ENCODE measurements around the gene DENR.
"Not testable (repeated sequence)": the region's sequence is repeated elsewhere in the genome, so short reads cannot be mapped to it uniquely, and the experiment has no call there.

The DENR gene

DNA sequence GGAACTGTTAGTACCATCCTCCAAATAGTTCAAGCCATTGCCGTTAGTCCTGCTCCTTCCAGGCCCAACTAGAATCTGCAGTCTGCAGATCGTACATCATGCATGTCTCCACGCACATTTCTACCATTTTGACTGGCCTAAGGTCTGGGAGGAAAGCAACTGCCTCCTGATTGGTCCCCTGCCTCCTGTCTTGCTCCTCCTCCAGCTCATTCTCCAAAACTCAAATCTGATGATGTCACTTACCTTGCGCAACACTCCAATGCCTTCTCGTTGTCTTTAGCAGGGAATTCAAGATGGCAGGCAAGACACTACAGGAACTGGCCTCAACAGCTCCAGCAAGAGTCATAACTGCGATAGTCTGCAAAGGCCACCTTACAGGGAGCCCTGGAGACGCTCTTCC lies 12.3 kb upstream of the DENR start:
- DNase-seq (ENCODE audit: low read depth in 1 of 2, low spot score in 1 of 2), result no peak

DNA sequence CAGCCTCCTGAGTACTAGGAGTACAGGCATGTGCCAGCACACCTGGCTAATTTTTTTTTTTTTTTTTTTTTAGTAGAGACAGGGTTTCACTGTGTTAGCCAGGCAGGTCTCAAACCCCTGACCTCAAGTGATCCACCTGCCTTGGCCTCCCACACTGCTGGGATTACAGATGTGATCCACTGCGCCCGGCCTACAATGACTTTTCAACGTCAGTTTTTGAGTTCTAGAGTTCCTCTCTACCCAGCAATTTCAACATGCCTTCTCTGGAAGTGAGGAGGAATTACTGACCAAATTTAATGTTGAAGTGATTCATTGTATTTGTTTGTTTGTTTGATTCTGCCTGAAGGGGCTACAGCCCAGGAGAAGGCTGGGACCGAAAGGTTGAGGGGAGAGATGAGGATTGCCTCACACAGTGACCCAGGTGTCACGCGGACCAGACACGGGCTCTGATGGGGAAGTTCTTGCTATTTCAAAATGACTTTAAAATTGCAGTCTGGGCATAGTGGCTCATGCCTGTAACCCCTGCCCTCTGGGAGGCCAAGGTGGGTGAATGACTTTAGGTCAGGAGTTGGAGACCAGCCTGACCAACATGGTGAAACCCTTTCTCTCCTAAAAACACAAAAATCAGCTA lies 8.6 kb upstream of the DENR start:
- DNase-seq (ENCODE audit: low read depth in 1 of 2, low spot score in 1 of 2), result no peak

DNA sequence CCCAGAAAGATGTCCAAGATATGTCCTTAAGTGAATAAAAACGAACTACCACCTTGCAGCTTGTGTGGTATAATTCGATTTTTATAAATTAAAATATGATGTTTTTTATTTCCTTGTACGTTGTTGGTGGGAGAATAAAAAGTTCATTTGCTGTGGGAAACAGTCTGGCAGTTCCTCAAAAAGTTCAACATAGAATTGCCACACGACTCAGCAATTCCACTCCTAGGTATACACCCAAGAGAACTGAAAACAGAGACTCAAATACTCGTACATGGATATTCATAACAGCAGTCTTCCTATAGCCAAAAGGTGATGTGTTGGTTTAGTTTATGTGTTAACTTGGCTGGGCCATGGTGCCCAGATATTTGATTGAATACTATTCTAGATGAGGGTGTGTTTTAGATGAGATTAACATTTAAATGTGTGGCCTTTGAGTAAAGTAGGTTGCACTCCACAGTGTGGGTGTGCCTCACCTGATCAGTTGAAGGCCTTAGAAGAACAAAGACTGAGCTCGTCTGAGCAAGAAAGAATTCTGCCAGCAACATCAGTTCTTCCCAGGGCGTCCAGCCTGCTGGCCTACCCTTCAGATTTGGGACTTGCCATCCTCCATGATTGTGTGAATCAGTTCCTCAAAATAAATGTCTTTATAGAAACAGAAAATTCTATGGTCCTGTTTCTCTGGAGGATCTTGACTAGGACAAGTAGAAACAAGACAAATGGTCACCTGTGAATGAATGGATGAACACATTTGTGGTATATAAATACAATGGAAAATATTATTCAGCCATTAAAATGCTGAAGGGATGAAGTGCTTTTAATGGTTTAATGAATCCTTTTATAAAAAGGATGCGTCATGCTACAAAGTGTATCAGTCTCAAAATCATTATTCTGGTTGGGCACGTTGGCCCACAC lies 5.1 kb upstream of the DENR start:
- no peak for DNase-seq (ENCODE audit: low read depth in 1 of 2, low spot score in 1 of 2)

DNA sequence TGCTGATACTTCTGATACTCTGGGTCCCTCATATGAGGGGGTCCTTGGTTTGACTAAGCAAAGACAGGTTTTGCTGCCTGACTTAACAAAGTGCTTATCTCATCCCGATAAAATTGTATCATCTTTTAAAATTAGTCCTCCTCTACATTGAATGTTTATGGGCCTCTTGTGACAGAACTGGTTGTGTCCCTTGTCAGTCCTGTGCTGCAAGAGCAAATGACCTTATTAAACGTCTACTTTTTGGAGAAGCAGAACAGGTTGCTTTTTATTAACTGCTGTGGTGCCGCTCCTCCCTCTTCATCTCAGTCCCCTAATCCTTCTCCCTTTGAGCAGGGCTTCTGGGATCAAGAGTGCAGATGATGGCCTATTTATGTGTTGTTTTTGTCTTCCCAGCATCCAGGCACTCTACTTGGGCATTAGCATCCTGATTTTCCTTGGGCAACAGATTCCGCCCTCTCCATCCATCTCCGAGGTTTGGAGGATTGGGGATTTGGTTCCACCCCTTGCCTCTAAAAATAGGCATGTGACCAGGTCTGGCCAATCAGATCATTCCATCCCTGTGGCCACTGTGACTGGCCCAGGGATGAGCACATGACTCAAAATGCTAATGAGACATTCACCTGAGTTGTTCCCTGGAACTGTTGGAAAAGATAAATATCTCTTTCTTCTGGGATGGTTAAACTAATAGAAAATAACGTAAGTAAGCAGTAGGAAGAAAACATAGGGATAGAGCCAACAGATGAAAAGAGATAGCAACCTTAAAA lies 2.9 kb upstream of the DENR start:
- DNase-seq (ENCODE audit: low read depth in 1 of 2, low spot score in 1 of 2), result no peak

DNA sequence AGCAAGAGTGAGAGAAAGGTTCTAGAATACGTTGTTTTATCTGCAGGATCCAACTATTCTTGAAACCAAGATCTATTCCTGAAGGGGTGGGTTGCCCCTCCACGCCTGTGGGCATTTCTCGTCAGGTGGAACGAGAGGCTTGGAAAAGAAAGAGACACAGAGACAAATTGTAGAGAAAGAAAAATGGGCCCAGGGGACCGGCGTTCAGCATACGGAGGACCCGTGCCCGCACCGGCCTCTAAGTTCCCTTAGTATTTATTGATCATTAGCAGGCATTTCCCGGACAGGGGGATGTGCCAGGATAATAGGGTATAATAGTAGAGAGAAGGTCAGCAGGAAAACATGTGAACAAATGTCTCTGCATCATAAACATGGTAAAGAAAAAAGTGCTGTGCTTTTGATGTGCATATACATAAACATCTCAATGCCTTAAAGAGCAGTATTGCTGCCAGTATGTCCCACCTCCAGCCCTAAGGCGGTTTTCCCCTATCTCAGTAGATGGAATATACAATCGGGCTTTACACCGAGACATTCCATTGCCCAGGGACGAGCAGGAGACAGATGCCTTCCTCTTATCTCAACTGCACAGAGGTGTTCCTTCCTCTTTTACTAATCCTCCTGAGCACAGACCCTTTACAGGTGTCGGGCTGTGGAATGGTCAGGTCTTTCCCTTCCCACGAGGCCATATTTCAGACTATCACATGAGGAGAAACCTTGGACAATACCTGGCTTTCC lies 1.7 kb upstream of the DENR start:
- DNase-seq (ENCODE audit: low read depth in 1 of 2, low spot score in 1 of 2), result not testable (repeated sequence)

DNA sequence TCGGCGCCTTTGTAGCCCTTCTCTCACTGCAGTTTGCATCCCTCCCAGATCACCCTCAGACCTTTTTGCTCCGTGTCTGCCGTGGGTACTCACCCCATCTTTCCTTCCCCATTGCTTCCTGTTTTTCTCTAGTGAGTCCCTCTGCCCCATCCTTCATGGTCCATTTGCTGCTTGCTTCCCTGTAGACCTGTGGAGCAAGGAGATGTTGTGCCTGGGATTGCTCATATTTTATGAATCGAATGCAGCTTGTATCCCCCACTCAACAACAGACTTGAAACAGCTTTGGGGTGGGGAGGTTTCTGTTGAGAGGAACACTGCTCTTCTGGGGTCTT lies 661 bp downstream of the DENR start:
- DNase-seq (ENCODE audit: low read depth in 1 of 2, low spot score in 1 of 2), result no peak

DNA sequence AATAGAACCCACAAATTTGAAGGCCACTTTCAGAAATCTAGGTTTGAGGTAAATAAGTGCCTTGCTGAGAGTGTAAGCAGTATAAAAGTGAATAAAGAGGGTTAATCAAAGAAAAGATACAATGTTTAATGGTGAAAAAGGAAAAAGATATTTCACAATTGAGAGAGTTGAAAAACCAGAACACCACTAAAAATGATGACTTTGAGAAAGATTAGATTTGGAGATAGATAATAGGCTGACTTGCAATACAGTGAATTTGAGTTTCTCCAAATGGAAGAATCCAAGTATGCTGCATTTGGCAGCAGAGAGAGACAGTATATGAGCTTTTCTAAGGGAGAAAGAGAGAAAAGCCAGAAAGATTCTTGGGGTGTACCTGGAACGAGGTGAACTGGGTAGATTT lies 2.2 kb downstream of the DENR start:
- no peak for DNase-seq (ENCODE audit: low read depth in 1 of 2, low spot score in 1 of 2)

DNA sequence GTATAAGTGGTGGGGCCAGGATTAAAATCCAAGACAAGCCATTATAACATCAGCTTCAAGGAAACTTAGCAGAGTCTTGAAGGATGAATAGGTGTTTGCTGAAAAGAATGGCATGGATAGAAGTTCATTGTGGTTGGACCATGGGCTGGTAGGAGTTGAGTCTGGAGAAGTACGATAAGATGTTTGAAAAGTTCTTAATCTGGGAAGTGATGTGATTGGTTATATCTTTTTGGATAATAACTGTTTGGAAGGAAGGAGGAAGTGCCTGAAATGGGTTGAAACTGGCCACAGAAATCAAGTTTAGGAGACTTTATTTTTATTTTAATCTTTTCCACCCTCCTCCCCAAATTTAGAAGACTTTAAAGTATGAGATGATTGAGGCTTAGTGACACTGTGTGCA lies 4.9 kb downstream of the DENR start:
- no peak for DNase-seq (ENCODE audit: low read depth in 1 of 2, low spot score in 1 of 2)

DNA sequence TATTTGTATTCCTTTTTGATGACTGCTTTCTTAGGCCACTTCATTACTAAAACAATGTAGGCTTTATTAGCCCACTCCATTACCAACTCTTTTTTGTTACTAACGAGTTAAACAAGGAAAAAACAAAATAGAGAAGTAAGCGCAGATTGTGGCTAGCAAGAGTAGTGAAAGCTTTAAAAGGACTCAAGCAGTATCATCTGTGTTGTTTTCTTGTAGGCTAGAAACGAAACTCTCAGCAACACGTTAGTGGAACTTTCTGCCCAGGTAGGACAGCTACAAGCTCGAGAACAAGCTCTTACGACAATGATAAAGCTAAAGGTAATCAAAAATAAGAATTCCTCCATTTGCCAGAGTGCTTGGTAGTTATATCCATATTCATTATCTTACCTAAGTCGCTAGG lies 32.9 kb downstream of the DENR start:
- DNase-seq (ENCODE audit: low read depth in 1 of 2, low spot score in 1 of 2), result no peak

DNA sequence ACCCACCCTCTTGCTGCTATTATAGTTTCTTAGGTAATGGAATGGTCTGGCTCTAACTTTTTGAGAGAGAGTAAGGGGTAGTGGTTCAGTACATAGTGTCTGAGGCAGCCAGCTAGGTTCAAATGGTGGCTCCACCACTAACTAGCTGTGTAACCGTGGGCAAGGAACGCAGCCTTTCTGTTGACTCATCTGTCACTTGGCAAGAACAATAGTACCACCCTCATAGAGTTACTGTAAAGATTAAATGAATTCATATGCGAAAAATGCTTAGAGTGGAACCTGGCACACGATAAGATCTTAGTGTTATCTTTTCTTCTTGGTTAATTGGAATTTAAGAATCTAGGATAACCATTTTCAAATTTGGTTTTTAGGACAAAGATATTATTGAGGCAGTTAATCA lies 35.8 kb downstream of the DENR start:
- DNase-seq (ENCODE audit: low read depth in 1 of 2, low spot score in 1 of 2), result no peak

DNA sequence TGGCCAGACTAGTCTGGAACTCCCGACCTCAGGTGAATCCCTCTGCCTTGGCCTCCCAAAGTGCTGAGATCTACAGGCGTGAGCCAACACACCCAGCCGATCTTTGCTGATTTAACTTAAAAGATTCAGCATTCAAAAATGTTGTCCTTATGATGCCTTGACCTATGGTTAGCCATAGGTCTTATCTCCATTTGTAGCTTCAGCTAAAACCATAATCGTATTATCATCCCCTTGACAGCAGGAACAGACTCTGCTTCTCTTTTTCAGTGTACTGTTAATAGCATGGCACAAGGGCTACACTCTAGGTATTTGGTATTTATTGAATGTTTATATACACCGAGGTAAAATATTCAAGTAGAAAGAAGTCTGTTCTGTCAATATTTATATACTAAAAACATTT lies 37.0 kb downstream of the DENR start:
- no peak for DNase-seq (ENCODE audit: low read depth in 1 of 2, low spot score in 1 of 2)

DNA sequence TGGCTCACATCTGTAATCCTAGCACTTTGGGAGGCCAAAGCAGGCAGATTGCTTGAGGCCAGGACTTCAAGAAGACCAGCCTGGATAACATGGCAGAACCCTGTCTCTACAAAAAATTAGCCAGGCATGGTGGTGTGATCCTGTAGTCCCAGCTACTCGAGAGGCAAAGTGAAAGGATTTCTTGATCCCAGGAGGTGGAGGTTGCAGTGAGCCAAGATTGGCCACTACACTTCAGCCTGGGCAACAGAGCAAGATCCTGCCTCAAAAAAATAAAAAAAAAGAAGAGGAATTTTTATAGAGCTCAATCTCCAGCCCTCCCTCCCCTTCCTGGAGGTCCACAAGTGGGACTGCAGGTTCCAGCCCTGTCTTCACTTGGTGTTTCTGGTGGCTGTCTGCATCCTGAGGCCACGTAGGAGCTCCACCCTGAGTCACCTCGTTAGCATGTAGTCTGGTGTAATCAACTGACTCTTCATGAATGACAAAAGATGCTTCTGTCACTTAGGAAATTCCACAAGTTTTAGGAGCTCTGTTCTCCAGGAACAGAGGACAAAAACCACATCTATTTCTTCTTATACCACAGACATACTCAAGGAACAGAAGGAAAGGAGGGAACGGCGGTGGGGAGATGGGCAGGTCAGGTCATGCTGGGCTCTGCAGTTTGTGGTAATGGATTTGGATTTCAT lies 37.9 kb downstream of the DENR start:
- no peak for DNase-seq (ENCODE audit: low read depth in 1 of 2, low spot score in 1 of 2)

DNA sequence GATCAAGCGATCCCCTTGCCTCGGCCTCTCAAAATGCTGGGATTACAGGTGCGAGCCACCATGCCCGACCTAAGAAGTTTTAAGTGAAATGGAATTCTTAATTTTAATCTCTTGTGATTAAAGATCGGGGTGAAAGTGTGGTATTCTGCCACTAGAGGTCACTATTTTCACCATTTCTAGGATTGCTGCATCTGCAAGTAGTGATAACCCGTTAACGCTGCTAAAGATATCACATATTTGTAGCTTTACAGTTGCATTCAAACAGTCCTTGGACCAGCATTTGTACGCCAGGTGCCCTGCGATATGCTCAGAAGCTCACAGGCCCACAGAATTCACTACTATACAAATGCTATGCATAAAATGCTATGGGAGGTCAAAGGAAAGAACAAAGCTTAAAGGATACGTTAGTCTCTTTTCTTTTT lies 41.1 kb downstream of the DENR start:
- DNase-seq (ENCODE audit: low read depth in 1 of 2, low spot score in 1 of 2), result no peak

DNA sequence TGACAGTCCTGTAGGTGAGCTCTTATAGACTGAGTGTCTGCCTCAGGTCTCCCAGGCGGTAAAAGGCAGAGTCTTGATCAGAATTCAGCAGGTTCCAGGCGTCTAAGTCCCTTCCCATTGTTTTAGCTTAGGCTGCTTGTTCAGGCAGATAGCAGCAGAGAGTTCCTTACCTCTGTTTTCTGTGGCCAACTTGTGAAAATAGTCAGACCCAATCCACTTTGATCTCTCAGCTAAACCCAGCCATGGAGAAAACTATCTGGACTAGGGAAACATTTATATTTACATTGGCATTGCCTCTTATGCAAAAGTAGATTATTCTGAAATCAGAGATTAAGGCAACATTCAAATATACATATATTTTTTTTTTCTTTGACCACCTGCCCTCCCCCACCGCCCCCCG lies 43.2 kb downstream of the DENR start:
- no peak for DNase-seq (ENCODE audit: low read depth in 1 of 2, low spot score in 1 of 2)

DNA sequence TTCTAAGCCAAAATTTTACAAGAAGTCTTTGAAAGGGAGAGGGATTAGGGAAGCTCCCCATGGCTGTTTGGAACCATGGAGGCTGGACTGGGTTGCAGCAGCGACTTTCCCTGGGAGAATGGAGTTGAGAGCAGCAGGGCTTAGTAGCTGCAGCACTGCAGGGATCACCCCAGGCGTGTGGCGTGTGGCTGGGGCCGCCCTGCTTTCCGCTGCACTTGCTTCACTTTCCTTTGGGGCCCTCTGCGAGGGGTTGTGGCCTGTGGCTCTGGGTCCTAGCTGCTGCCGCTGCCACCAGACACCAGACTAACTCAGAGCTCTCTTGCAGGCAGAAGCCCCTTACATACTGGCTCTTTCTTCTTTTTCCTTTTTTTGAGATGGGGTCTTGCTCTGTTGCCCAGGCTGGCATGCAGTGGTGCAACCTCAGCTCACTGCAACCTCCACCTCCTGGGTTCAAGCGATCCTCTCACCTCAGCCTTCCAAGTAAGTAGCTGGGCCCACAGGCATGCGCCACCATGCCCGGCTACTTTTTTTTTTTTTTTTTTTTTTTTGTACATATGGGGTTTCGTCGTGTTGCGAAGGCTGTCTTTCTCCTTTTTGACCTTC lies 47.1 kb downstream of the DENR start:
- no peak for DNase-seq (ENCODE audit: low read depth in 1 of 2, low spot score in 1 of 2)

DNA sequence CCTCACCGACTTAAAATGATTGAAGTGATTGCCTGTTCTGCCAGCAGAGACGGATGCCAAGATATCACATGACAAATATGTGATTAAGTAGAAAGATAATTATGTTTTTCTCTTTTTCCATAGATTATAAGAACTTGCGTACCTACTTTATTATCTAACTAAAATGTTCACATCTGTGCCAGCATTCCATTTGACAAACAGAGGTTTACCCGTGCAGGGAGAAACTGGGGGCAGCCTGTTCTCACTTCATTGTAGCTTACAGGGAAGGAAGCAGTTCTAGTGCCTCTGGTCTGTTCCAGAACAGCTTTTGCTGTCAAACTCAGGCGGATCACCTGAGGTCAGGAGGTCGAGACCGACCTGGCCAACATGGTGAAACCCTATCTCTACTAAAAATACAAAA lies 51.3 kb downstream of the DENR start:
- DNase-seq (ENCODE audit: low read depth in 1 of 2, low spot score in 1 of 2), result no peak

DNA sequence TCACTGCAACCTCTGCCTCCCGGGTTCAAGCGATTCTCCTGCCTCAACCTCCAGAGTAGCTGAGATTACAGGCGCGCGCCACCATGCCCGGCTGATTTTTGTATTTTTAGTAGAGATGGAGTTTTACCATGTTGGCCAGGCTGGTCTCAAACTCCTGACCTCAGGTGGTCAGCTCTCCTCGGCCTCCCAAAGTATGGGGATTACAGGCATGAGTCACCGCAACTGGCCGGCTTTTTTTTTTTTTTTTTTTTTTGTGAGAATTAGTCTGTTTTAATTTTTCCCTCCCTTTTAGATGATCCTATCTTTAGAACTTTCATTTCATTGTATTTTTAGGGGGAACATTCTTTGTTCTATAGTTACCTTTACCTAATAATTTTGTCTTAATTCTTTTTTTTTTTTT lies 52.3 kb downstream of the DENR start:
- not testable (repeated sequence) for DNase-seq (ENCODE audit: low read depth in 1 of 2, low spot score in 1 of 2)

DNA sequence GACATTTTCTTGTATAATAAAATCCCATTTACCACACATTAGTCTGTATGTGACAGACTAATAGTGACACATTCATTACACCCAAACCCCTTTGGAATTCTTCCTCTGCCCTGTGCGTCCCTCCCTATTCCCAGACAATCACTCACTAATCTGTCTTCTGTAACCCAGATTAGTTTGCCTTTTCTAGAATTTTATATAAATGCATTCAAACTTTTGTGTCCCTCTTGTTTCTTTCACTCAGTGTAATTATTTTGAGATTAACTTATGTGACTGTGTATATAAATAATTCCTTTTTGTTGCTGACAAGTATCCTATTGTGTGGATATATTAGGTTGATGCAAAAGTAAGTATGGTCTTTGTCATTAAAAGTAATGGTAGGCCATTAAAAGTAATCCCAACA lies 55.0 kb downstream of the DENR start:
- DNase-seq (ENCODE audit: low read depth in 1 of 2, low spot score in 1 of 2), result no peak

DNA sequence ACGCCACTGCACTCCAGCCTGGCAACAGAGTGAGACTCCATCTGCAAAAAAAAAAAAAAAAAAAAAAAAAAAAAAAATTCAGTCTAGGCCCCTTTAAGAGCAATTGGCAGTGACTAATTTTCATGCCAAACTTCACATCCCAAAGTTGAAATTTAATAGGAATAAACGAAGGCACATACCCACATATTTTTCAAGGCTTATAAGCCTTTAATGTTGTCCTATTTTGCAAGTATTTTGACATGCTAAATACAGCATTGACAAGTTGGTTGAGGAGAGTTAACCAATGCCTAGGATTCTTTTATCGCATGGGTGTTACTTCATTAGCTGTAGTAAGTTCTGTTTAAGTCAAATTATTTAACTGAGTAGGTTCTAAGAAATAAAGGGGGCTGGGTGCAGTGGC lies 59.2 kb downstream of the DENR start:
- DNase-seq (ENCODE audit: low read depth in 1 of 2, low spot score in 1 of 2), result no peak

DNA sequence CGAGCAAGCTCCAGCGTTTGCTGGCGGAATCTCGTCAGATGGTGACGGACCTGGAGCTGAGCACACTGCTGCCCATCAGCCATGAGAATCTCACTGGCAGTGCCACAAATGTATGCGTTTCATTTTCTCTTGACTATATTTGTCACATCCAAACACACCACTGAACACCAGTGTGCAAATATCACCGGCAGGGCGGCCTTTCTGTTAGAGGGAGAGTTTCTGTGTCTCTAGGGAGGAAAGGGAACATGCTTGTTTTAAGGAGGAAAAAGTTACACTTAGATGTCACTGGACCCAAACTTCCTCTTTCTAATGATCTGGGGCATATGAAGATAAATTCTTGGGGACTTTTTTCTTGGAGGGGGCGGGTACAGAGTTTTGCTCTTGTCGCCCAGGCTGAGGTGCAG lies 60.7 kb downstream of the DENR start:
- no peak for DNase-seq (ENCODE audit: low read depth in 1 of 2, low spot score in 1 of 2)

All from stimulated activated CD4-positive, alpha-beta T cell treated with anti-CD3 and anti-CD28 coated beads, Interleukin-15, amount 100 ng/mL, for 1 hour (primary cell).